K562 (cell line): ENCODE data around the gene KCNQ2.

Source experiments
- ATF4 ChIP-seq: fragments of 450-650 bp; formaldehyde crosslinking; IDR thresholded peaks from 2 replicates; pipeline ENCODE4 v1.4.0; 2022; ENCODE audit warnings: mild to moderate bottlenecking, moderate library complexity
- CAMTA2 ChIP-seq: fragments of 250-450 bp; sonication (Bioruptor Pico); conservative IDR thresholded peaks from 2 replicates; pipeline ENCODE4 v1.5.1; 2022
- EZH2 ChIP-seq: IDR thresholded peaks from 2 replicates; pipeline ENCODE4 v1.6.1; 2012; ENCODE audit warnings: low read depth, mild to moderate bottlenecking, inconsistent platforms, low read length, borderline replicate concordance
- HDAC2 ChIP-seq: fragments of 450-650 bp; IDR thresholded peaks from 2 replicates; pipeline ENCODE4 v1.6.1; 2016; ENCODE audit warnings: mild to moderate bottlenecking
- MAFK ChIP-seq: IDR thresholded peaks from 2 replicates; pipeline ENCODE4 v1.6.1; 2011; ENCODE audit warnings: low read length, improper control_type of control experiment
- NRF1 ChIP-seq, 2 experiments: fragments of 450-650 bp; IDR thresholded peaks in 1 of 2; conservative IDR thresholded peaks in 1 of 2; 2 replicates each; pipeline ENCODE4 v1.6.1; 2014; ENCODE audit warnings: mild to moderate bottlenecking in 2 of 2
- TAF7 ChIP-seq: fragments of 450-650 bp; IDR thresholded peaks from 2 replicates; pipeline ENCODE4 v1.6.1; 2016; ENCODE audit warnings: missing genetic modification characterization, missing compliant biosample characterization
- ZBTB33 ChIP-seq: sonication (generic); formaldehyde crosslinking; IDR thresholded peaks from 2 replicates; pipeline ENCODE4 v1.8.1; 2023; ENCODE audit warnings: mild to moderate bottlenecking, missing genetic modification reagents
- ZNF232 ChIP-seq: sonication (generic); formaldehyde crosslinking; IDR thresholded peaks from 2 replicates; pipeline ENCODE4 v1.8.0; 2022; ENCODE audit warnings: mild to moderate bottlenecking, missing genetic modification reagents
- TF ChIP-seq, protein P1 (sequence below), 3 experiments: IDR thresholded peaks in 2 of 3; conservative IDR thresholded peaks in 1 of 3; 2 replicates each; pipeline ENCODE4 v1.5.1; 2011 to 2012; ENCODE audit warnings: low read length in 3 of 3, mild to moderate bottlenecking in 3 of 3, control low read depth in 2 of 3, improper control_type of control experiment in 1 of 3, inconsistent platforms in 1 of 3, low read depth in 1 of 3, mixed read lengths in 1 of 3, moderate library complexity in 1 of 3; ENCODE audit not compliant: insufficient read depth in 2 of 3

- TF ChIP-seq CAMTA2 (CRISPR knock-in tag) = no peak
- no peak for TF ChIP-seq HDAC2
- TF ChIP-seq MAFK = no peak
- TF ChIP-seq, protein P1, sequence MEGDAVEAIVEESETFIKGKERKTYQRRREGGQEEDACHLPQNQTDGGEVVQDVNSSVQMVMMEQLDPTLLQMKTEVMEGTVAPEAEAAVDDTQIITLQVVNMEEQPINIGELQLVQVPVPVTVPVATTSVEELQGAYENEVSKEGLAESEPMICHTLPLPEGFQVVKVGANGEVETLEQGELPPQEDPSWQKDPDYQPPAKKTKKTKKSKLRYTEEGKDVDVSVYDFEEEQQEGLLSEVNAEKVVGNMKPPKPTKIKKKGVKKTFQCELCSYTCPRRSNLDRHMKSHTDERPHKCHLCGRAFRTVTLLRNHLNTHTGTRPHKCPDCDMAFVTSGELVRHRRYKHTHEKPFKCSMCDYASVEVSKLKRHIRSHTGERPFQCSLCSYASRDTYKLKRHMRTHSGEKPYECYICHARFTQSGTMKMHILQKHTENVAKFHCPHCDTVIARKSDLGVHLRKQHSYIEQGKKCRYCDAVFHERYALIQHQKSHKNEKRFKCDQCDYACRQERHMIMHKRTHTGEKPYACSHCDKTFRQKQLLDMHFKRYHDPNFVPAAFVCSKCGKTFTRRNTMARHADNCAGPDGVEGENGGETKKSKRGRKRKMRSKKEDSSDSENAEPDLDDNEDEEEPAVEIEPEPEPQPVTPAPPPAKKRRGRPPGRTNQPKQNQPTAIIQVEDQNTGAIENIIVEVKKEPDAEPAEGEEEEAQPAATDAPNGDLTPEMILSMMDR (IDR thresholded peaks at IDR 0.05 in 2 of 3, conservative IDR thresholded peaks at IDR 0.05 in 1 of 3; ENCODE audit: insufficient read depth in 2 of 3, low read depth in 1 of 3, low read length in 3 of 3) = no peak
- no peak for TF ChIP-seq EZH2
- no peak for TF ChIP-seq NRF1 (conservative IDR thresholded peaks at IDR 0.05 in 1 of 2, IDR thresholded peaks at IDR 0.05 in 1 of 2)
- TF ChIP-seq ATF4 (CRISPR knock-in tag) = no peak
- no peak for TF ChIP-seq TAF7 (tag)
- no peak for TF ChIP-seq ZBTB33 (CRISPR knock-in tag)
- no peak for TF ChIP-seq ZNF232 (CRISPR knock-in tag)
Measured at GRCh38 chr20:63385819-63386218, 86.6 kb downstream of the KCNQ2 start.
